ENCODE measurements around the gene BICC1.

Gene BICC1

DNA sequence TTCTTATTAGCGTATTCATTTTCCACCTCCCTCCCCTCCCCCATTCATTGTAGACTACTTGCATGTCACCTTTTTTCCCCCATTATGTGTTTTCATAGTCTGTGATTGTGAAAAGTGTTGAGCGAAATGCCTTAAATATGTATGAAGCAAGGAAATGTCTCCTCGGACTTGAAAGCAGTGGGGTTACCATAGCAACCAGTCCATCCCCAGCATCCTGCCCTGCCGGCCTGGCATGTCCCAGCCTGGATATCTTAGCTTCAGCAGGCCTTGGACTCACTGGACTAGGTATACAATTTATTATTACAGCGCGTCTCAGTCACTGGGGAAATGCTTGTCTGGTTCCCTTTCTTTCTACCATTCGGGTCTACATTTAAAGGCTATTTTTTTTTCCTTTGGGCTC, 283.6 kb downstream of the BICC1 start:
- DNase-seq: no peak

DNA sequence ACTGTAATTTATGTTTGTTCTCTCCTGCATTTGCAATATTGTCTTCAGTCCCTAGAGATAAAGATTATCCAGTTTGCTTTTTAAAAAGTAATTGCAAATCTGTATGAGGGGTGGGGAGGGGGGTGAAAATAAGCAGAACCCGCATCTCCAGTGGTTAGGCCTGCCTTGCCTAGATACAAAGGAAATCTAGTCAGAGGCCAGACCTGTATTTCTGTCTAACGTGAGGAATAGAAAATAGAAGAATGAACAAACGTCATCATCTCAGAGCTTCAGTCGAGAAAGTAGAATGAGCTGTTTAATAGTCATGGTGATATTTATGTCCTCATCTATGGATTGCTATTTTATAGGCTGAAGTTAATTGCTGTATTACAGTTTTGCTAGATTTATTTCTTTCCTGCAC, 284.2 kb downstream of the BICC1 start:
- DNase-seq: no peak

DNA sequence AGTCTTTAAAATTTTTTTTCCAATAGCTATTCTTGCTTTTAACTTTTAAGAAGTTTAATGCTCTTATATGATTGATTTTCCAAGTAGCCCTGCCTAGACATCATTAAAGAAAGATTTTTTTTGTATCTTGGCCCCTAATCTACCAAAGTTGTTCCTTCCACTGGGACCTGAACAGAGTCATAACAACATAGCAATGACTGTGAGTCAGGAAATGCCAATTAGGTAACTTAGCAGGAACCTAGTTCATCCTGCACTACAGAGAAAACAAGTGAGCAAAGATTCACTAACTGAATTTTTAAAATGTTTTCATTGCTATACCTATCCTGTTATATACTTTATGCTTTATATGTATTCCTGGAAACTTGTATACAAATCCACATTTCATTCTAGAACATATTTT, 284.7 kb downstream of the BICC1 start:
- DNase-seq: no peak

DNA sequence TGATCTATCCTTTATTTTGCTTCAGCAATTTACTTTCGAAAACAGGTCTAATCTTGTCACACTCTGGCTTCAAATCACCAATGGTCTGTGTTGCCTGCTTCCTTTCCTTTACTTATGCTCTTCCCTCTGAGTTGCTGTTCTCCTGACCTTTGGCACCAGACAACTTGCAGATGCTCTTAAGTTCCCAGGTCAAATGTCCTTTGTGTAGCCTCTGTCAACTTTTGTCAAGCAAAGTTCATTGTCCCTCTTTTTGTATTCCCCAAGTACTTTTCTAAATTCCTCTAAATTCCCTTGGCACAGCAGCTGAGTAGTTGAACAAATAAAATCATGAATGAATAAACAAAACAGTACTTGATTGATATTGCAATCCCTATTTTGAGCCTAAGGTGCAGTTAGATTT, 289.4 kb downstream of the BICC1 start:
- no peak for DNase-seq

DNA sequence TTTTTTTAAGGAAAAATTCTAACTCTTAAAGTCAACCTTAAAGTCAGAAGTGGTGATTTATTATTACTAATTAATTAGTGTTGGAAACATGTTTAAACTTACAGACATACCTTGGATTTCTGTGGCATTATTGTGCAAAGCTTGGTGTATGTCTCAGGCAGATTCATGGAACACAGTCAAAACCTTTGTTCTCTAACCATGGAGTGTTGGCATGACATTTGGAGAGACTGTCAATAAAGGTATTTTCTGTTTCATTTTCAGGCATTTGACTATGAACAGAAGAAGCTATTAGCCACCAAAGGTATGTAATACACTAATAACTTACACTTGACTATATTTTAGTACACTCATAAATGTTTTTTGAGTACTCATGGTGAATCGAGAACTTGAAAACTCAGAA, 293.7 kb downstream of the BICC1 start:
- no peak for DNase-seq

DNA sequence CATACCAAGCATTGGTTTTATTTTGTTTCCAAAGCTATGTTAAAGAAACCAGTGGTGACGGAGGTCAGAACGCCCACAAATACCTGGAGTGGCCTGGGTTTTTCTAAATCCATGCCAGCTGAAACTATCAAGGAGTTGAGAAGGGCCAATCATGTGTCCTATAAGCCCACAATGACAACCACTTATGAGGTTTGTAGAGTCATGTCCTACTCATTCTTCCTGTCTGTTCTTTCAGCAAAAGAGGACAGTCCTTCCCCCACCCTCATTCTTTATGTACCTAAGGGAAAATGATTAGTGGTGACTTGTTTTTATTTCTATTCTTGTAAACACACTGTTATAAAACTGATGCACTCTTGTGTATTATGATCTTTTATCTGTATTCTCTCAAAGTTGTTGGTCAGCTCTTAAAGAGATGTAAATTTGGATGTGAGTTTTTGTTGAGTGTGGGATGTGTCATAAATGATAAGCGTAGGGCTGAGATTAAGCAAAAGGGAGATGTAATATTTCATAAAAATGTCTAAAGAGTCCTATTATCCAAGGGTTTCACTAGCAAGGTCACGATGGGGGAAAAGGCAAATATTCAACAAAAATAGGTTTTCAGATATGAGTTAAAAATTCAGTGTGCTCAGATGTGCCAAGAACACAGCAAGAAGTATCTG, 294.4 kb downstream of the BICC1 start:
- no peak for DNase-seq

DNA sequence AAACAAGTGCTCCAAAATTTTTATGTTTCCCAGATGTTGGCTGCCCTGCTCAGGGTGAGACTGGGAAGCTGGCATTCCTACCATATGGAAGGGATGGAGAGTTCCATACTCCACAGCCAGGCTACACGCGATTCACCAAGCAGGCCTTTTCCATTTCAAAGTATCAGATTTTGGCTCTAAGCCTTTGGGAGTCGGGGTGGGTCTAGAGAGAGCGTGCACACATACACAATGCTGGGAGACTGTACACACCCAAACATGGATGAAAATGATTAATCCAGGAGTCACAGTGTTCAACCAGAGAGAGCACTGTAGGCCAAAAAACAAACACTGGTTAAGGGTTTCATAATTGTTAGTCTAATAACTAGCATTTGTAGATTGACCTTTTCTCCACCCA, 295.0 kb downstream of the BICC1 start:
- DNase-seq: peak; percentile 65

DNA sequence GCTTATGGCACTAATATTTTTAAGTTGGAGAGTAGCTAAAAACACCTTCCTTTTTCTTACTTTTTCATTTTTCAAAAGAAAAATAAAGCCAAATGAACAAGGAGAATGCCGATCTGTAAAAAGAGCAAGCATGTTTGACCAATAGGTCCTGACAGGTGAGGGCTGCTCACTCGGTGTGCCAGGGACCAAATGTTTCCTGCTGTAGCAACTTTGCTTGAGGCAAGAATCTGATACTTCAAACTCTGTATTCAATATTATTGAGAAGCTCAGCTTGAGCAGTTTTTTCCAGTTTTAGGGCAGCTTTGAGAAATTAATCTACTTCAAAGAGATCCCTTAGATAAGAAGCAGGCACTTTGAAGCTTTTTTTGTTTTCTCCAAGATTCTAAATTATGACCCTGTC, 298.1 kb downstream of the BICC1 start:
- DNase-seq: no peak

DNA sequence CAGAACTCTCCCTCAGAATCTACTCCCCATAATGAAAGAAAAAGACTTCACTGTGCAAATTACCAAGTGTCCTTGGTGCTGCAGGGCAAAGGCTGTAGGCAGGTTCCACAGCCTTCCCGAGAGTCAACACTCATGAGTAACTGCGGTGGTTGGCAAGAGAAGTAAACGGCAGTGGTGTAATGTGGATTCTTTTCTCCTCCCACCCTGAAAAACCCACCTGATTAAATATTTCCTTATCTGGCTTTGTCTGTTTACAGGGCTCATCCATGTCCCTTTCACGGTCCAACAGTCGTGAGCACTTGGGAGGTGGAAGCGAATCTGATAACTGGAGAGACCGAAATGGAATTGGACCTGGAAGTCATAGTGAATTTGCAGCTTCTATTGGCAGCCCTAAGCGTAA, 300.9 kb downstream of the BICC1 start:
- no peak for DNase-seq

DNA sequence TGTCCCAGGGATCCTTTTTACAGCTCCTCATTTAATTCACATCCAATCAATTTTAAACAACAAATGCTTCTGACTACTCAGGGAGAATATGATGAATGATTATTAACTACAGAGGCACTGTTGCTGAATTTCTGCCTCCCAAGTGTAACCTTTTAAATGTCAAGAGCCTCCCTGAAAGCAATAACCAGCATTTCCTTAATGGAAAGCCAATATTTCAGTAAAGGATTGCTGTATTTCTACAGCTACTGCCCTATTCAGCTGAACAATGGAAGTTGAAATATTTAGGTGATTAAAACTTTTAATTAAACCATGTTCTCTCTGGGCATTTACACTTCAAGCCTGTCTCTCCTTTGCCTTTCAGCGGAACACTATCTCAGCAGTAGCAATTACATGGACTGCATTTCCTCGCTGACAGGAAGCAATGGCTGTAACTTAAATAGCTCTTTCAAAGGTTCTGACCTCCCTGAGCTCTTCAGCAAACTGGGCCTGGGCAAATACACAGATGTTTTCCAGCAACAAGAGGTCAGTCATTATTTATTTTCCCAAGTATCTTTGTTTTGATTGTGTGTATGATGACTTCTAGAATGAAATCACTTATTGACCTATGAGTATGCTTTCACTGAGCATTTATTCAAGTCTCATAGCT, 304.7 kb downstream of the BICC1 start:
- no peak for DNase-seq

DNA sequence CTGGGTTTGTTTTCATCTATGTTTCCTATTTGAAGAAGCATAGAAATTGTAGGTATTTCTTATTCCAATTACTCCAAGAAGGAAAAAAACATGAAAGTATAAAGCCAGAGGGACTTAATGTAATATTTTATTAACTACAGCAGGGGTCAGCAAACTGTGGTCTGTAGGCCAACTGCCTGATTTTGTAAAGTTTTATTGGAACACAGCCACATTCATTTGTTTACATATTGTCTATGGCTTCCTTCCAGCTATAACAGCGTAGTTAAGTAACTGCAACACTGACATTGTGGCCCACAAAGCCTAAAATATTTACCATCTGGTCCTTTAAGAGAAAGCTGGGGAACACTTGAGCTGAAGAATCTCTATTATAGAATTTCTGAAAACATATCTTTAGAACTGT, 306.2 kb downstream of the BICC1 start:
- no peak for DNase-seq

DNA sequence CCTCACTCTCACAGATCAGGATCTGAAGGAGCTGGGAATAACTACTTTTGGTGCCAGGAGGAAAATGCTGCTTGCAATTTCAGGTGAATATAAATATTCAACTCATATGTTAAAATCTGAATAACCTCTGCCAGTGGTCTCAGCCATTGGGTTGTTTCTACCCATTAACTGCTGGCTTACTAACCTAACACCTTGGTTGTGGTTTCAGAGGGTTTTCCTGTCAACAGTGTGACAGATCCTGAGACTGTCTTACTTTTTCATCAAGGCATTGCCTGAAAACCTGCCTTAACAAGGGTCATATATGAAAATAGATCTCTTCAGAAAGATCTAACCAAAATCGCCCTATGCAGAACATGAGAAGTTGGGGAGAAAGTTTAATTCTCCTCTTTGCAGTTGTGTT, 307.7 kb downstream of the BICC1 start:
- DNase-seq: no peak

DNA sequence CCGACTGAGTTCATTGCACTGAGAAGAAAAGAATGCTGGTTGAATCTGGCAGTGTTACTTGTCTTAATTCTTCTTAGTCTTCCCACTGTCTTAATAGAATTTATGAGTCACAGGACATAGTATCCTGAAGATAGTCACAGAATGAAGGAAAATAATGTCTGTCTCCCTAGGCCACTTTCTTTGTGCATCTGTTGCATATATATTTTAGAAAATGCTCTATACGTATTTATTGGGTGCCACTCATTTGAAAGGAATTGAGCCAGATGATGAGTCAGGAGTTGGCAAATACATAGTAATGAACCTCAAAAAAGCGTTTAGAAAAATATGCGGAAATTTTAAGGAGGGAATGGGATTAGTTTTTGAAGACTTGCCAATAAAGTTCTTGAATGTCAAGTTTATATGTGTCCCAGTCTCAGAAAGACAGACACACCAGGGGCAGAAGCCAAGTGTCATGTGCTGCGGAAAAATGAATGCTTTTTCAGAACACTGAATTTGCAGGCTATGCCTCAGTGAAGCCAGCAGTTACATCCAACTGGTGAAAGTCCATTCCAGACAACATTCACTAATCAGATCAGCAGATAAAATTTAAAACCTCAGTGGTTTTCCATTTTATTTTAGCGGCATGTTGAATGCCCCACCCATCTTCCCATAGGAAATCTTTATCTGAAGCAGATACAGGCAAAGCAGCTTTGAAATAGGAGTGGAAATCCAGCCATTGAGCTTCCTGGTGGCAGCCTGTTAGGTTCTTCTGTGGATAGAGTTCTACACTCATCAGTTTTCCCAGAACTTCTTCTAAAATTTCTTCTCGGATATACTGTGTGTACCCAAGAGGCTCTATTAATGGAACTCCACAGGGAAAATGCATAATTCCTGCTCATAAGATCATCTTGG, 308.4 kb downstream of the BICC1 start:
- DNase-seq: peak; percentile 71

DNA sequence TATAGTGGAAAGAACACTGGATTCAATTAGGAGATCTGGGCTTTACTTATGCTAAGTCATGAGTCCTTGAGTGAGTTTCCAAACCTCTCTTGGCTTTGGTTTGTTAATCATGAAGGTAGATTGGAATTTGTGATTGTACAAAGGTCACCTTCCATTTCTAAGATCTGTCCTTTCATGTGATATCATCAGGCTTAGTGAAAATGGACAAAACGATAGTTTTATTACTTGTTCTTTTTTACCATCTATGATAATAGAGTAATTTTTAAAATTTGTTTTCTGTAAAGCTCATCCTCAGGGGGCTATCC, 309.0 kb downstream of the BICC1 start:
- no peak for DNase-seq

DNA sequence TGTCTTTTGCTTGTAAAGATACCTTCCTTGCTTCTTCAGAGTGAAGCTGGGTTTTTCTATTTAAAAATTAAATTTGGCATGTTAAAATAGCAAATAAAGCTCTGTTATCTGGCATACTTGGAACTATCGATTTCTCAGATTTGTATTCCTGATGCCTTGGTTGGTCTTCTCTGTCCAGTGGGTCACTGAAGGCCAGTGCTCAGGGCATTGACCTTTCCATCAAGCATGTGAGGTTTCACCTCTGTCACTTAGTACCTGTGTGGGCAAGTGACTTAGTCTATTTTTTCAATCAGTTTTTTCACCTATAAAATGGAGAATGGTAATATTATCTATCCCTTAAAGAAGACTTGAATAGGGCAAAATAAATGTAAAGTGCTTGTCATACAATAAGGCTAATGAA, 311.3 kb downstream of the BICC1 start:
- DNase-seq: no peak

DNA sequence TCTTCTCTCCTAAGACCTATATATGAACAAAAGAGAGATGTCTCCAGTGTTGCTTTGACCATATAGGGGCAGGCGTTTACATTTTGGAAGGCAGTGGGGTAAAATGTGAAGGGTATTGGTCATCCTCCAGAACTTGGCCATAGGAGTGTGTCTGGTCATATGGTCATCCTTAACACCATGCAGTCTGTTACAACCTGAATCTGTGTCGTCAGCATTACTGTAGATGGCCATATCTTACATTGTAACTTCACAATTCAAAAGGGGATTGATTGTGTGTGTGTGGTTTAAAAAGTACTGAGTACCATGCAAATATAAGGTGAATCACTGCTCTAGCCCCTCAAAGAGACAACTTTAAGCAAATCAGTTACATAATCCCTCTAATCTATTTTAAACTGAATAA, 311.7 kb downstream of the BICC1 start:
- DNase-seq: no peak

DNA sequence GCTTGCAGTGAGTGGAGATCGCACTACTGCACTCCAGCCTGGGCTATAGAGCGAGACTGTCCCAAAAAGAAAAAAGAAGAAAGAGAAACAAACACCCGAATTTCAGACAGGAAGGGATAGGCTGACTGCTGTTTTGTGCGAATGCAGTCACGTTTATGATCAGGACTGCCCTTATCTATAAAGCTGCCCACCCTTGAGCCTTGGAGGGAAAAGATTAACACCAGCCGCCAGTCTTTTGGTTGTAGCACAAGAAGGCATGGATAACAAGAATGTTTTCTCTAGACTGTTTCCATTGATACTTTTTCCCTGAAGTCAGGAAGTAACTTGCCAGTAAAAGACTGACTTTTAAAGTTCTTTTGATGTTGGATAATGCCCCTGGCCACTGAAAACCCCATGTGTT, 314.0 kb downstream of the BICC1 start:
- DNase-seq: no peak

DNA sequence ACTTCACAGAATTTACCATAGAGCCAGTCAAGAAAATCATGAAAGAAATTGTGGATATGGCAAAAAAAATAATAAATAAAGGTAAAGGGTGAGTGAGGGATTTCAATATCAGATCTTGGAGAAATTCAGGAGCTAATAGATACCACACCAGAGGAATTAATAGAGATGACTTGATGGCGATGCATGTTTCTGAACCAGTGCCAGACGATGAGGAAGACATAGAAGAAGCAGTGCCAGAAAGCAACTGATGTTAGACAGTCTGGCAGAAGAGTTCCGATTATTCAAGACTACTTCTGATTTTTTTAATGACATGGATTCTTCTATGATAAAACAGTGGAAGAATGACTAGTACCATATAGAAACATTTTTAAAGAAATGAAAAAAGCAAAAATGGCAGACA, 314.7 kb downstream of the BICC1 start:
- DNase-seq: no peak

DNA sequence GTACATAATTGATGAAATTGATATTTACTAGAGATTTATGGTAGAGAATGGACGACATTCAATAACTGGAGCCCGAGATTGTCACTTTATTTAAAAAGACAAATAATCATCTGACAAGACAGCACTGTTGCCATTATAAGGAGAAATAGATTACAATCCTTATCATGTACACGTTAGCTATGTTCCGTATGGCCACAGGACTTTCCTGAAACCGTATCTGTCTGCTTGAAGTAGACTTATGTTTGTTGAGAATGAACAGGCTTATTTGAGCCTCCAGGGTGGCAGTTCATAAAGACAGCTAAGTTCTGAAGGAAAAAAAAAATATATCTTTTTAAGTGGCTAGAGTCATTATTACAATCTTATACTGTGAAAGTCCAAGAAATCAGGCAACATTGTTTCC, 317.2 kb downstream of the BICC1 start:
- DNase-seq: no peak

DNA sequence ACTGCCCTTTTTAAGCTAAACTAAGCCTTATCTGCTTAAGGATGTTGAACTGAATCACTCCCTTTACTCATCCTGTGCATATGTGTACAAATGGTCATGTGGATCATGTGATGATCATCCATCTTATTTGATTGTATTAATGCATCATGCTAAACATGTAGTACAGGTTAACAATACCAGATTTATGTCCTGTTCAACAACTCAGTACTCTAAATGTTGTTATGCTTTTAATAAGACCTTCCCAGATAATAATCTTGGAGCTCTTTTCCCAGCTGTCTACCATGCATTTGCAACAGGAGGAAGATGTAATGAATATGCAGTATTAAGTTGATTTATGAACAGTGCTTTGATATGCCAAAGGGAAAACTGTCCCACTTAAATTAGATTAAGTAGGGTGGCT, 318.0 kb downstream of the BICC1 start:
- no peak for DNase-seq

DNA sequence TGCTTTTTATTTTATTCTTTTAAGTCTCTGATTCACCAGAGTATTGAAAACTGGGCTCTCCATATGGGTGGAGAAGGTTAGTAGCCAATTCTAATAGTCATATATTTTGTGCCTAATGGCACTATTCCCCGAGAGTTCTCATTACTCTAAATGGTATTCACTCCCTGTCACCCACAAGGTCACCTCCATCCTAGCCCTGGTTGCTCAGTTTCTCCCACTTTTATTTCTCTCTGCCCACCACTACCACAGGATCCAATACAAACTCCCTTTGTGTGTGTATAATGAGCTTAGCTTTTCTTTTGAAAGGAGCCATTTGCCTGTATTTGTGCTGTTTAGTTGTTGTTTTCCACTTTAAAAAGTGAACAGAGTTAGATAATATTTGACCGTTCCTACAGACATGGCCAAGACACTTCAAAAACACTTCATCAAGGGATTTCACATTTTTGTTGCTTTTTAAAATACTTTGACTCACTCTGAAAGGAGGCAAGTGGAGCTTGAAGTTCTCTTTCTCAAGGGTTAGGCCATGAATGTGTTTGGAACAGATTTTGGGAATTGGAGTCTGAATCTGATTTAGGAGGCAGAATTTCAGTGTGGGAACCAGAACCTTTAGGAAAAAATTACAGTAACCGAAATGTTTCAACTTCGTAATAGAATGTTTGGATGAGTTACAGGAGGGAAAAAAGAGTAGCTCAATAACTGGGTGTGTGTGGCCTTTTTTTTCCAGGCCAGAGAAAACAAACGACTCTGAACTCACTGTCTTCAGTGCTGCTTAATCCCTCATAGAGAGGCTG, 321.3 kb downstream of the BICC1 start:
- DNase-seq: peak; percentile 45

DNA sequence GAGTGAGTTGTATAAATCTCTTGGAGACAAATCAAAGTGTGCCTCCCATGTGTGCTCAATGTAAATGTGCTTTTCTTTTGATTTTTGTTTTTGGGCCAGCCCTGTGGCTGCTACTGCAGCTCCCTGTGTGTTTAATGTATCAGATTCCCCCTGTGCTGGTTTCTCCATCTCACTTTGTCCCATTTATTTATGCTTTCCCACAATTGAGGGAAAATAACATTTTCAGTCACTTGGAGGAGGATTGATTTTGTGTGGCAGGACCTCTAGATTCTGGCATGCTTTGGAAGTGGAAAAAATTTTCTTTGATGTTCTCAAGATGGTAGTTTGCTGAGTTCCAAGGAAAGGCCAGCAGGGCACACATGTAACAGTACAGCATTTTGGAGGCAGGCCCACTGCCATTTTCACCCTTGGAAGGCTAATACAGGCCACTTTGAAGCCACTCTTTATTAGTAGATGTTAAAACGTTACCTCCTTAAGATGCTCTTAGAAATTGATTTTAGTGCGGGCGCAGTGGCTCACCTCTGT, 323.6 kb downstream of the BICC1 start:
- peak; percentile 35 for DNase-seq

DNA sequence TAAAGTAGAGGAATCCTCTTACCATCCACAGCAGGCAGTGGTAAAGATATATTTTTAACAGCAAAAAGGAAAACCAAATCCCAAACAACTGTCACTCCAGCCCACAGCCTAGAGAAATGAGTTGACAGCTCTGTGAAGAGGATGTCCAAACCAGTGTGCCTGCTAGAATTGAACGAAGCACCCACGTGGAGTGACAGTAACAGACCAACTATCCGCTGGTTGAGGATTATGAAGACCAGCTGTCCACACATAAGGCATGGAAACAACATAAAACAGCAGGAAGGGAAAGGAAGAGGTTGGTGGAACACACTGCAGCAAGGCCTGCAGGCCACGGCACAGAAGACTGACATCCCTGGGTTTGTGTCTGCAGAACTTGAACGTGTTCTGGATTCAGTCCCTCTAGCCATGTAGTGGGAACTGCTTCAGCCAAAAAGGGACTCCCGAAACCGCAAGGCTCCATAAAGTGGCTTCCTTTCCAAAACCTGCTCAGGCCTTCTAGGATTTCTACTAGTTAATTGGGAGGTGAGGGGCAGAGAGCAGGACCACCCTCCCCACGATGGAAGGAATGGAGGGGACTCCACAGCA, 324.4 kb downstream of the BICC1 start:
- peak; percentile 50 for DNase-seq
